Vagina (tissue), 2 donors: Measurements from ENCODE around the gene IBA57.

Experiments used
- POLR2A ChIP-seq, 2 donors: fragments of 450-650 bp; IDR thresholded peaks; one replicate each; pipeline ENCODE4 v1.6.1; 2017; ENCODE audit warnings: antibody characterized with exemption in 2 of 2, mild to moderate bottlenecking in 2 of 2, moderate library complexity in 2 of 2
- TF ChIP-seq, protein P1 (sequence below), 3 experiments: fragments of 450-650 bp in 2 of 3; fragments of 200-600 bp in 1 of 3; sonication (generic) in 1 of 3; IDR thresholded peaks; one replicate each; pipeline ENCODE4 v1.5.1; 2017 to 2019; ENCODE audit warnings: antibody characterized with exemption in 3 of 3, mild to moderate bottlenecking in 2 of 3, moderate library complexity in 2 of 3

DNA sequence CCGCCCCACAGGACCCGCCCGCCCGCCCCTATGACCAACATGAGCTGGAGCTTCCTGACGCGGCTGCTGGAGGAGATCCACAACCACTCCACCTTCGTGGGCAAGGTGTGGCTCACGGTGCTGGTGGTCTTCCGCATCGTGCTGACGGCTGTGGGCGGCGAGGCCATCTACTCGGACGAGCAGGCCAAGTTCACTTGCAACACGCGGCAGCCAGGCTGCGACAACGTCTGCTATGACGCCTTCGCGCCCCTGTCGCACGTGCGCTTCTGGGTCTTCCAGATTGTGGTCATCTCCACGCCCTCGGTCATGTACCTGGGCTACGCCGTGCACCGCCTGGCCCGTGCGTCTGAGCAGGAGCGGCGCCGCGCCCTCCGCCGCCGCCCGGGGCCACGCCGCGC, 7.9 kb upstream of the IBA57 start:
- no peak for TF ChIP-seq POLR2A (IDR thresholded peaks at IDR 0.05)
- TF ChIP-seq, protein P1, sequence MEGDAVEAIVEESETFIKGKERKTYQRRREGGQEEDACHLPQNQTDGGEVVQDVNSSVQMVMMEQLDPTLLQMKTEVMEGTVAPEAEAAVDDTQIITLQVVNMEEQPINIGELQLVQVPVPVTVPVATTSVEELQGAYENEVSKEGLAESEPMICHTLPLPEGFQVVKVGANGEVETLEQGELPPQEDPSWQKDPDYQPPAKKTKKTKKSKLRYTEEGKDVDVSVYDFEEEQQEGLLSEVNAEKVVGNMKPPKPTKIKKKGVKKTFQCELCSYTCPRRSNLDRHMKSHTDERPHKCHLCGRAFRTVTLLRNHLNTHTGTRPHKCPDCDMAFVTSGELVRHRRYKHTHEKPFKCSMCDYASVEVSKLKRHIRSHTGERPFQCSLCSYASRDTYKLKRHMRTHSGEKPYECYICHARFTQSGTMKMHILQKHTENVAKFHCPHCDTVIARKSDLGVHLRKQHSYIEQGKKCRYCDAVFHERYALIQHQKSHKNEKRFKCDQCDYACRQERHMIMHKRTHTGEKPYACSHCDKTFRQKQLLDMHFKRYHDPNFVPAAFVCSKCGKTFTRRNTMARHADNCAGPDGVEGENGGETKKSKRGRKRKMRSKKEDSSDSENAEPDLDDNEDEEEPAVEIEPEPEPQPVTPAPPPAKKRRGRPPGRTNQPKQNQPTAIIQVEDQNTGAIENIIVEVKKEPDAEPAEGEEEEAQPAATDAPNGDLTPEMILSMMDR (IDR thresholded peaks at IDR 0.05) = no peak
